CD4-positive, alpha-beta T cell treated with Interleukin-15 for 4 hours (primary cell): ENCODE data around the gene RHEX.

Source experiments
- DNase-seq: peaks from one replicate; pipeline ENCODE4 v3.0.0-alpha.2; 2020; ENCODE audit warnings: low spot score

Gene RHEX

DNA sequence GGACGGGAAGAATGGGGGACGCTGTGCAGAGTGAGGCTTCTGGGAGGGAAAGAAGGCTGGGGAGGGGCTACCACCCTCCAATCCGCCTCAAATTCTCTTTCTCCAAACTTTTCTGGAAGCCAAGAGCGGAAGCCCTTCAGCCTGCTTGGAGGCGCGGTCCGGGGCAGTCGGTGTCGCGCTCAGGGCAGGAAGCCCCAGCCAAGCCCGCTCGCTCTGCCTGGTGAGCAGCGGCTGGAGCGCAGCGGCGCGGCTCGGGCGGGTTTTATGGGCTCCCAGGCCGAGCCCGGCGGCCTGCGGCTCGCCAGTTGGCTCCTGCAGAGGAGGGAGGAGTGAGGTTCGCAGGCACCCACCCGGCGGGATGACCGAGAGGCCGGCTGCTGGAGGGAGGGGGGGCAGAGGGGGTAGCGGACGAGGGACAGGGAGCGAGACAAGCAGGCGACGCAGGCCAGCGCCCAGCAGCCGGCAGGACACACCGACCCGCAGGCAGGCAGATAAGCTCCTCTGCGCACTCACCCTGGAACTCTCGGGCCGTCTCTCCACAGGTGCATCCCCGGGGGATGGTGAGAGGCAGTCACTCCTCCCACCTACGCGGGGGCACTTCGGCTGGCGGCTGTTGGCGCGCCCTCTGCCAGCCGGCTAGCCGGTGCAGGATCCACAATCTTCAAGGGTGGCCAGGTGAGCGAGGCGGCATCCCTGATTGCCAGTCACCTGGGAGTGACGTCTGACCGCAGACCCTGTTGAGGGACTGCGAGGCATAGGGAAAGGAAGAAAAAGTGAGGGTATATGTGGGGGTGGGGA is 64.4 kb downstream of the RHEX start, which contains the start of gene AVPR1B:
AVPR1B (minus strand) TSS at position 238 of the 798 bp plus-strand sequence. CDS start 498 bp downstream, outside the sequence.
- DNase-seq, result no peak

DNA sequence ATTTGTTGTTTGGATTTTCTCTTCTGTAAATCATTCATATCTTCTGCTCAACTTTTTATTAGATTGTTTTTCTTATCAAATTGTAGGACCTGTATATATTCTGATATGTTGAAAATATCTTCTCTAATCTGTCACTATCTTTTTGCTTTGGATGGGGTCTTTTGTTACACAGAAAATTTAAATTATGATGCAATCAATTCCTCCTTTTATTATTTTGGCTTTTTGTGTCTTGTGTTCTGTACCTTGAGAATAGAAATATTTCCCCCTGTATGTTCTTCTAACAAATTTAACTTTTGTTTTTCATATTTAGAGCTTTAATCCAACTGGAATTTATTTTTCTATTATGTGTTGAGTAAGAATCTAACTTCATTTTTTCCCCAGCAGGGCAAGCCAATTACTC is 67.4 kb downstream of the RHEX start:
- DNase-seq, result no peak

DNA sequence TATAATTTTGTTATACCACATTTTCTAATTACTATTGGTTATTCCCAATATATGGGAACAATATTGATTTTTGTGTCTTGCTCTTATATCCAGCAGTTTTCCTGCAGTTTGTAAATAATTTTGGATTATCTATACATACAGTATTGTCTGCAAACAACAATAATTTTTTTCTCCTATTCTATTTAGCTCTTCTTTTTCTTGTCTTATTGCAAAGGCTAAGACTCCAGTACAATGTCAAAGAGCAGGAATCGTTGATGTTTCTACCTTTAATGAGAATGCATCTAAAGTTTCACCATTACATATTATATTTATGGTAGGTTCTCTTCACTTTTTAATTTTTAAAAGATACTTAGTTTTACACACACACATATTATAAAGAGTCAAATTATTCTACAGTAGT is 68.3 kb downstream of the RHEX start:
- DNase-seq, result no peak

DNA sequence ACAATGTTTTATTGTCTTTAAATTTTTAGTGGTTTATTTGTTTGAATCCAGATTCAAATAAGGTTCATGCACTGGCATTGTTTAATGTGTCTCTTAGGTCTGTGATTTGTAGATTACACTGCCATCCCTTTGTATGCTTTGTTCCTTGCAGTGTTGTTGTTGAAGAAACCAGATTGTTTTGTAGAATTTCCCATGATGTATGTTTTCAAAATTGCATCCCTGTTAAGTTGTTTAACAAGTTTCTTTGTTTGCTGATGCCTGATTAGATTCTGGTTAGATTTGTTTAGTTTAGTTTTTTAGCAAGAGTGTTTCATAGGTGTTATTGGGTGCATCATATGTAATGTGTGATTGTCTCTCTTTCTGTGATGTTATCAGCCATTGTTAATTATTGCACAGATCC is 69.7 kb downstream of the RHEX start:
- no peak for DNase-seq

DNA sequence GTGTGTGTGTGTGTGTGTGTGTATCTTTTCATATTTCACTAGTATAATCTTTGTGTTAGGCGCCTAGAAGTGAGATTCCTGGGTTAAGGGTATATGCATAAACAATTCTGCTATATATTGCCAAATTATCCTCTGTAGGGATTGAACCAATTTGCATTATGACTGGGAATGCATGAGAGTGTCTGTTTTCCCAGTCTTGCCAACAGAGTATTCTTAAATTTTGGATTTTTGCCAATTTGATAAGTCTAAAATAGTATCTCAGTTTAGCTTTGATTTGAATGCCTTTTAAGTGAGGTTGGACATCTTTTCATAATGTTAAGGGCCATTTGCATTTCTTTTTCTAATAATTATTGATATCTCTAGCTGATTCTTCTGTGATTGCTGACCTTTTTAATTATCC is 72.4 kb downstream of the RHEX start:
- DNase-seq, result no peak

DNA sequence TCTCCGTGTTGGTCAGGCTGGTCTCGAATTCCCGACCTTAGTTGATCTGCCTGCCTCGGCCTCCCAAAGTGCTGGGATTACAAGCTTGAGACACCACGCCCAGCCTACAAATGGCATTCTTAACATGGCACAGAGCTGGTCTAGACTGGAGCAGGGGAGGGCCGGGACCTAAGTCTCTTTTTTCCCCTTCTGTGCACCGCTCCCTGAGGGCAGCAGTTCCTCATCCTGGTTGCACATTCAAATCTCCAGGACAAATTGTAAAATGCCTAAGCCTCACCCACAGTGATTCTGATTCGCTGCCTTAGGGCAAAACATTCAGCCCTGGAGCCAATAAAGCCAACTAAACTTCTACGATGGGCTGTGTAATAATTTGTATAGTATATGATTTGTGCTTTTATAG is 74.4 kb downstream of the RHEX start:
- no peak for DNase-seq

DNA sequence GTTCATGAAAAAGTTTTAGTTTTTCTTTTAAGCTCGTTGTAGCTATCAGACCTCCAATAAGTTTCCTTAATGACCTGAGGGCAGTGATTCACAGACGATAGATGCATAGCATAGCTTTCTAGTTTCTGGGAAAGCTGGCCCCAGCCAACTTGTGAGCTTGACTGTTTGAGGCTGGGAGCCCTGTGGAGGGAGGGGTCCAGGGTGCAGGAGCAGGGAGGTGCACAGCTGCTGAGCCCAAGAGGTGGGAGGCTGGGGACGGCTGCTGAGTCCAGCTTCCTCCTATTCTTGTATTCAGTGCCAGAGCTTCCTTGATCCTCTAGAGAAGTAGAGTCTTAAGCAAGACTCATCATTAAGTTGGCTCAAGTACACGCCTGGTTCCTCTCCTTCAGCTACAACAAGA is 75.2 kb downstream of the RHEX start:
- DNase-seq, result no peak

DNA sequence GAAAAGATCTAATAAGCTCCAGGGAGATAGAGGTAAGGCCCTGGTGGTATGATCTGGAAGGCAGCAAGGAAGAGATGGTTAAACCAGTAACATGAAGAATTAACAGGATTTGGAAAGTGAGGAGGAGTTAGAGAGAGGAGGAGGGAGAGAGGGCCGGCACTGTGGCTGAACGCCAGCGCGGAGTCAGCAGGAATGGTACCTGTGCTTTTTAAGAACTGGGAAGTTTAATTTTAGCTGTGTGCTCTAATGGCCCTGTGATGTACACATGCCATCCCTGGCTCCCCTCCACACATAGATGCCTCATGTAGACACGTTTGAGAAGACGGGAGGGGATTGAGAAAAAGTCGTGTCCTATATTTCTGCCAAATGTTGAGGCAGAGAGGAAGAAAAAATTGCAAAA is 78.1 kb downstream of the RHEX start:
- no peak for DNase-seq

DNA sequence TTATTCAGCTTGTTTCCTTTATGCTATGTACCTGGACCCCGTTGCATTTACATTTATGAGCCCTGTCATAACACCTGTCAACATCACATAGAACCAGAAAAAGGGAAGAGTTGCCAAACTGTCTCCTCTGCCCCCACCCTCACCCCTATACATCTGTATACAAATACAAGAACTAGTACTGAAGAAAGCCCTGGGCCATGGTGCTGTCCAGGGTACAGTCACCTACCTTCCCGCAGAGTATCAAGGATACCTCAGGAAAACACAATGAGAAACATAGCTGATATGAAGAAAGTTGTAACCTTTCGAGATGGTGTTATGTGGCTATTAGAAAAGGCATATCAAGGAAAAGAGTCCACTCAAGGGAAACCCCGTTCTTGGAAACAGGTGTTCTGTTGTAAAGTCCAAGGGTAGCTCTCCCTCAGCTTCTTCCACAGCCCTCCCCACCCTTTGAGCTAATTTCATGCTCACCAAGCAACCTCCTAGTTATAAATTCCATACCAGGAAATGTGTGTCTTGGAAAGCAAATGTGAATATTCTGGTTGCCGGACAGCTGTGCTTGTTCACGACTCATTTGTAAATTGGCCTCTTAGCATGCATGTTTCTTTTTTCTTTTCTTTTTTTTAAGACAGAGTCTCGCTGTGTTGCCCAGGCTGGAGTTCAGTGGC is 80.9 kb downstream of the RHEX start:
- no peak for DNase-seq

DNA sequence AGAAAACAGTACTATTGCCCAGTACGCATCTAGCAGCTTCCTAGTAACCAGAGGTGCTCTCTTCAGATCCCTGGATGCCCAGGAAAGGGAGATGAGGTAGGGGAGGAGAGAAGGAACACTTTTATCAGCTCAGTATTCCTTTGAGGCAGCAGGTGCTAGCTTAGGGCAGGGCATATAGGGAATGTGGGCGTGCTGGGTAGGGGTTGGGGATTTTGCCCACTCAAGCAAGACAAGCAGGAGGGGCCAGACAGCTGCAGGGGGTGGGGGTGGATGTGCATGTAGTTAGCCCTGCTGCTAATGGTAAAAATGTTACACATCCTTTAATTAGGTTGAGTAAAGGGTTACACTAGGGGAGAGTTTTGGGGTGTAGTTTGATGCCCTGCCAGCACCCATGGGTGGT is 82.3 kb downstream of the RHEX start:
- no peak for DNase-seq

DNA sequence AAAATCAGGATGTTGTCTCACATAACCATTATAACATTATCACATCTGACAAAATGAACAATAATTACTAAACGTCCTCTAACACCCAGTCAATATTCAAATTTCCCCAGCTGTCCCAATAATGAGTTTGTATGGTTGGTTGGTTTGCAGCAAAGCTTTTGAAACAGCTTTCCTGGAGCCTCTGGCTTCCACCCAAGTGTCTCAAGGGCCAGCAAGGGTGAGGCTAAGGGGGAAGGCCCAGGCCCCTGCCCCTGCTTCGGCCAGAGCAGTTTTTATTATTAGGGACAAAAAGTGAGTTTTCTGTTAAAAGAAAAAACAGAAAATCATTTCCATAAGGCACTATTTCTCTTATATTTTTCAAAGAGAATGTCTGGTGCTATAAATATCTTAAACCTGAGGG is 83.3 kb downstream of the RHEX start:
- no peak for DNase-seq

DNA sequence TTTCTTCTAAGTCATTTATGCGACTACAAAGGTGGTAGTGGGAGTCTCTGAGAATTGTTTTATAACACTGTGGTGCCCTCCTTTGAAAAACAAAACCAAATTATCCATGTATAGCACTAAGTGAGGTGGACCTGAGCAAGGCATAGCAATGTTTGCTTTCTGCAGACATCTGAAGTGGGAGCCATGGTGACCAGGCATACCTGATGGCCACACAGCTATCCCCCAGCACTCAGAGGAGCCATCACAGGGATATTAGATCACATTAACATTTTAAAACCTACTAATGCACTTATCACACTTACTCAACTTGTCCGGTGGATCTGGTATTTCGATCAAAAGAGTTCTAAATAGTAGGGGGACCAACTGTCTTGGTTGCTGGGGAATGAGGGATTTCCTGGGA is 89.0 kb downstream of the RHEX start:
- DNase-seq, result no peak

DNA sequence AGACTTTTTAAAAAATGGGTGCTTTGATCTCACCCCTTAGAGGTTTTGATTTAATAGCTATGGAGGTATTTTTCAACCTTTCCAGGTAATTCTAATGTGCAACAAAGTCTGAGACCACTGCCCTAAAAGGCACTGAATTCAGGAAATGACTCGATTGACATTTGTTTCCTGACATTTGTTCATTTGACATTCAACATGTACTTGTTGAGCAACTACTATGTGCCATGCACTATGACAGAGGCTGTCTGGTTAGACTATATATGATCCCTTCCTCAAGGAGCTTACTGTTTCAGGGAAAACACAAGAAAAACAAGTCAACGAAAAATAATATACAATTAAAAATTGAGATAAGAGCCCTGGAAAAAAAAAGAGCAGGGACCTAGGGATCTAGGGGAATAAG is 89.8 kb downstream of the RHEX start:
- no peak for DNase-seq

DNA sequence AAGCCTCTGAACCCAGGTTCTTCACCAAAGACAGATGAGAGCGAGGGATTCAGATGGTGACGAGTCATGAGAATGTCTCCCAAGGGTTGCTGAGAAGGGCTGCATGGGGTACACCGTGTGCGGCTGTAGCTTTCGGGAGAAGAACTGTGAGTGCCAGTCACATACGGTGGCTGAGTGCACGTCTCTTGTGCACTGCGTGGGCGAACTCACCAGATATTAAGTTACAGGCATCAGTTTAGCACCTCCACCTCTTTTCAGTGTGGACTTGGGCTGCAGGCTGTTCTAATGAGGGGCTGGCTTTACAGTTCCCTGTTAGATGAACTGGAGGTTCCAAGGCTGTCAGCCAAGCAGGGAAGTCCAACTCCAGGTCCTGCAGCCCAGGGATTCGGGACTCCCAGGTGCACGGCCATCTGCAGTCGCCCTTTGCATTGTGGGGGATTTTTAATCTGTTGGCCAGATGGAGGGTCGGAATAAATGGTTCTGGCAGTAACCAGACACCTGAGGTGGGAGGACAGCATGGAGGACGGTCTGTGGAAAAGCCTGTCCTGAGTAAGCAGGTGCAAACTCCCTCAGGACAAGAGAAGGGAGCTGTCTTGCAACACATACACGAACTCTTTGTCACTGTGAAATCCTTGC is 90.7 kb downstream of the RHEX start:
- no peak for DNase-seq

DNA sequence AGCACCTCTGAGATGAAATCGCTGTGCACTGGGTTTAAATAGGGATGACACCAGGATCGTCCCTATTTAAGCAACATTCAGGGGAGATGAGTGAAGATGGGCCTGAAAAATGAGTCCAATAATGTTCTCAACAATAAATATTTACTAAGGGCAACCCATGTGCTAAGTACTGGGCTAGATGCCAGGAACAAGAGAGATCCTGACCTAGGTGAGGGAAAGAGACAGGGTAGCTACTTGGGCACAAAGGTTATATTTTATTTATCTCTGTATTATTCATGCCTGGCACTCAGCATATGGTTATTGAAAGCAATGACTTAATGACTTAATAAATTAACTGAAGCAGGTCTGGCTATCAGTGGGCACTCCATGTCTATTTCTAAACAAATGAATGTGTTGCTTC is 91.6 kb downstream of the RHEX start:
- DNase-seq, result no peak

DNA sequence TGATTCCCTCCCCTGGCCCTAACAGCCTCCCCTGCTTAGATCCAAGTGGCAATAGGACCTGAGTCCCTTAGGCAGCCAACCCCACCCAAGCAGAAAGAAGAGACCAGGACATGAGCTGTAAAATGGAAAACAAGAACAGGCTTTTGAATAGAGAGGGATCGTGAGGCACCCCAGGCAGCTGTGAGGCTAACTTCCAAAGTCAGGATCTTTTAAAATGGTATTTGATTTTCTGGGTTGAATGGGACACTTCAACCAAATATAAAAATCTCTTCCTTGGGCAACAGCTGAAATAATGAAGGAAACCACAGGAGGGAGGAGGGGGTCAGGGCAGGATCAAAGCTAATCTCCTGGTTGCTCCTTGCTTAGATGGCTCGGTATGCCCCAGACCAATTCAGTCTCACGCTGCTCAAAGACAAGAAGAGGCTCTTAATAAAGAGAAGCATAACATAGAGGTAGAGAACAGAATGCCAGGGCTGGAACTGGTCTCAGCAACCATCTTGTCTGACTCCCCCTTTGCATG is 92.9 kb downstream of the RHEX start:
- DNase-seq, result no peak
